ENCODE measurements around the gene STRN4. TPM values are rescaled to one million over a fixed set of nuclear protein-coding genes. Genes with fewer than 3 reads are reported as not detected.

Gene STRN4
- total RNA-seq, 1 experiment from 2014 or later, result 143 TPM

DNA sequence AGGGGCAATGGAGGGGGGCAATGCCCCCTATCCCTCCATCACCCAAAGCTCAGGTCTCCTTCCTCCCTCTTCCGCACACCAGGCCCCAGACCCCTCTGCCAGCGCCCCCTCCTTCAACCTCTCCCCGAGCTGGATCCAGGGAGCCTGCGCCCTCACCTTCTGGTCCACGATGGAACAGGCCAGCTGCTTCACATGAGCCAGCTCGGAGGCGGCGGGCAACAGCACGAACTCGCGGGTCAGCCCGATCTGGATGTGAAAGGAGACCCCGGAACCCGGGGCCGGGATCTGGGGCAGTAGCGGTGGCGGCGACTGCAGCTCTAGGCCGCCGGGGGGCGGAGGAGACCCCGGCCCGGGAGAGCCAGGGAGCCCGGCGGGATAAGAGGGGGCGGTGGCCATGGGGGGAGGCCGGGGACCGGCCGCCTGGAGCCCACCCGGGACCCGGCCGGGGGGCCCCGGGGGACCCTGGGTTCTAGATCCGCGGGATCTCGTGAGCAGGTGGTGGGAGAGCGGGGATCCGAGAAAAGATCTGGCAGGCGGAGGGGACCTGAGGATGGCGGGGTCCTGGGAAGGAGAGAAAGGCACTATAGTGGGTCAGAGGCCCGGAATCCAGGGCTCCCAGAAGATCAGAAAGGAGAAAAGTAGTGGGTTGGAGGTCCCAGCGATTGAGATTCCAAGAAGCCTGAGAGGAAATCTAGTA, 30.1 kb downstream of the STRN4 start:
- no peak overlapping the region for H3K23ac ChIP-seq (ENCODE audit: insufficient read length, low read depth, low read length)
- no peaks in the 10 kb centered on the region for H3K9me3 ChIP-seq (ENCODE audit: control insufficient read depth, low read depth, low read length)
- peak; percentile 48 for DNase-seq
- peak overlapping the region; percentile 91 to 97 for H3K4me3 Mint-ChIP-seq
- no peaks in the 10 kb centered on the region for H3K9me3 Mint-ChIP-seq
- H2BK120ac ChIP-seq (ENCODE audit: low read depth, low read length, poor library complexity, severe bottlenecking), result no peak overlapping the region
- WGBS (ENCODE audit: extremely low coverage, insufficient read length, low lambda C conversion rate), result no CpG with 5 or more reads among the region's 42 CpGs
- H4K8ac ChIP-seq (replicated peaks; ENCODE audit: insufficient read length, low read depth, low read length), result no peak overlapping the region
- peak overlapping the region; percentile 55 for H3K9ac ChIP-seq (ENCODE audit: extremely low read depth, insufficient read length, low read length)
- TF ChIP-seq, protein P1, sequence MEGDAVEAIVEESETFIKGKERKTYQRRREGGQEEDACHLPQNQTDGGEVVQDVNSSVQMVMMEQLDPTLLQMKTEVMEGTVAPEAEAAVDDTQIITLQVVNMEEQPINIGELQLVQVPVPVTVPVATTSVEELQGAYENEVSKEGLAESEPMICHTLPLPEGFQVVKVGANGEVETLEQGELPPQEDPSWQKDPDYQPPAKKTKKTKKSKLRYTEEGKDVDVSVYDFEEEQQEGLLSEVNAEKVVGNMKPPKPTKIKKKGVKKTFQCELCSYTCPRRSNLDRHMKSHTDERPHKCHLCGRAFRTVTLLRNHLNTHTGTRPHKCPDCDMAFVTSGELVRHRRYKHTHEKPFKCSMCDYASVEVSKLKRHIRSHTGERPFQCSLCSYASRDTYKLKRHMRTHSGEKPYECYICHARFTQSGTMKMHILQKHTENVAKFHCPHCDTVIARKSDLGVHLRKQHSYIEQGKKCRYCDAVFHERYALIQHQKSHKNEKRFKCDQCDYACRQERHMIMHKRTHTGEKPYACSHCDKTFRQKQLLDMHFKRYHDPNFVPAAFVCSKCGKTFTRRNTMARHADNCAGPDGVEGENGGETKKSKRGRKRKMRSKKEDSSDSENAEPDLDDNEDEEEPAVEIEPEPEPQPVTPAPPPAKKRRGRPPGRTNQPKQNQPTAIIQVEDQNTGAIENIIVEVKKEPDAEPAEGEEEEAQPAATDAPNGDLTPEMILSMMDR (conservative IDR thresholded peaks at IDR 0.05), result peak; percentile 54
- H3K4me1 Mint-ChIP-seq, result peaks cover 19 to 24% of the 10 kb centered on the region in 2 experiments
- H3K27me3 Mint-ChIP-seq (ENCODE audit: low read depth), result no peaks in the 10 kb centered on the region
- H2BK12ac ChIP-seq (ENCODE audit: insufficient read length, low read depth, low read length), result no peak overlapping the region
- H2AFZ ChIP-seq (ENCODE audit: low read length), result no peak overlapping the region
- H3K18ac ChIP-seq (ENCODE audit: insufficient read length, low read depth, low read length), result no peak overlapping the region
- no peak overlapping the region for H4K5ac ChIP-seq (ENCODE audit: insufficient read length, low read depth, low read length)
- peak overlapping the region; percentile 86 for H3K4me2 ChIP-seq (ENCODE audit: insufficient read depth, insufficient read length, low read length)
- no peak overlapping the region for H2BK15ac ChIP-seq (ENCODE audit: low read depth, low read length)
- H3K36me3 Mint-ChIP-seq (ENCODE audit: insufficient read depth in 1 of 3, low read depth in 3 of 3), result peaks cover 7 to 18% (median 18%) of the 10 kb centered on the region in 3 experiments
- H2AK5ac ChIP-seq (ENCODE audit: insufficient read length, low read length), result no peak overlapping the region
- H3K4ac ChIP-seq (ENCODE audit: low read depth, low read length), result no peak overlapping the region
- no peaks in the 10 kb centered on the region; the same call in 1 of the 2 replicates for H3K79me2 ChIP-seq (ENCODE audit: insufficient read depth, low read length)
- H4K20me1 ChIP-seq (ENCODE audit: control insufficient read depth, insufficient read depth, insufficient read length), result no peaks in the 10 kb centered on the region
- H3K27me3 ChIP-seq (ENCODE audit: insufficient read depth, low read length), result no peaks in the 10 kb centered on the region
- no peak overlapping the region for H3K27ac ChIP-seq (ENCODE audit: insufficient read length, low read depth, low read length)
- no peak overlapping the region for H2BK5ac ChIP-seq (ENCODE audit: insufficient read length, low read length)
- peaks cover 3% of the 10 kb centered on the region for H3K79me1 ChIP-seq (ENCODE audit: insufficient read depth, low read depth, low read length, poor library complexity, severe bottlenecking)
- peak overlapping the region; percentile 69; the same call in 1 of the 2 replicates for H3K14ac ChIP-seq (ENCODE audit: insufficient read depth, low read length)
- no peaks in the 10 kb centered on the region; the same call in 1 of the 2 replicates for H3K4me1 ChIP-seq (ENCODE audit: insufficient read depth, low read length)
- no peak overlapping the region for H3K56ac ChIP-seq (ENCODE audit: insufficient read length, low read depth, low read length)
- H4K91ac ChIP-seq (ENCODE audit: insufficient read length, low read depth, low read length), result no peak overlapping the region
- H3K27ac Mint-ChIP-seq, result peak overlapping the region; percentile 44 to 95 (median 78); a peak in 4 of 7 replicates
- no peak overlapping the region for H3T11ph ChIP-seq (ENCODE audit: low read length)
- no peak overlapping the region for H2BK20ac ChIP-seq (ENCODE audit: low read depth, low read length, poor library complexity, severe bottlenecking)
- peaks cover 15% of the 10 kb centered on the region for H3K23me2 ChIP-seq (ENCODE audit: insufficient read length, low read depth, low read length, poor library complexity, severe bottlenecking)
